ENCODE measurements around the gene TTC3. TPM values are rescaled to one million over a fixed set of nuclear protein-coding genes. Genes with fewer than 3 reads are reported as not detected.

Gene TTC3
- total RNA-seq, 2 donors from 2014 or later = 63.6 to 111 TPM

DNA sequence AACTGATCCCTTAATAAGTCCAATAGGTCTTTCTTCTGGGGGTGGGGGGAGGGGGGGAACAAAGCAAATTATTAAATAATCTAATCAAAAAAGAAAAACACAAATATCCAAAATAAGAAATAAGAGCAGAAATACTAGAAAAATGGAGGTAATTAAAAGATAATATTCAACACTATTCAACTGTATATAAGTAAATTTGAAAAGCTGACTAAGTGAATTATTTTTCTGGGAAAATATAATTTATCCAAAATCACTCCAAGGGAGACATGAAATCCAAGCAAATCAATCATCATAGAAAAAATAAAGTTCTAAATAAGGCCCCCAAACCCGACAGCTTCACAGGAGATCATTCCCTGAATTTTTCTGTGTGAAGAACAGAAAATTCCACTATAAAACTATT is 175.2 kb downstream of the TTC3 start:
- Histone ChIP-seq H3K27ac (no peak overlapping the region), H3K9me3 (no peaks in the 10 kb centered on the region), H3K36me3 (no peaks in the 10 kb centered on the region), H3K4me3 (no peak overlapping the region), H3K27me3 (no peaks in the 10 kb centered on the region), H3K4me1 (peaks cover 0 to 9% of the 10 kb centered on the region in 2 donors)
- no peak for DNase-seq (ENCODE audit: low spot score)
- TF ChIP-seq, protein P1, sequence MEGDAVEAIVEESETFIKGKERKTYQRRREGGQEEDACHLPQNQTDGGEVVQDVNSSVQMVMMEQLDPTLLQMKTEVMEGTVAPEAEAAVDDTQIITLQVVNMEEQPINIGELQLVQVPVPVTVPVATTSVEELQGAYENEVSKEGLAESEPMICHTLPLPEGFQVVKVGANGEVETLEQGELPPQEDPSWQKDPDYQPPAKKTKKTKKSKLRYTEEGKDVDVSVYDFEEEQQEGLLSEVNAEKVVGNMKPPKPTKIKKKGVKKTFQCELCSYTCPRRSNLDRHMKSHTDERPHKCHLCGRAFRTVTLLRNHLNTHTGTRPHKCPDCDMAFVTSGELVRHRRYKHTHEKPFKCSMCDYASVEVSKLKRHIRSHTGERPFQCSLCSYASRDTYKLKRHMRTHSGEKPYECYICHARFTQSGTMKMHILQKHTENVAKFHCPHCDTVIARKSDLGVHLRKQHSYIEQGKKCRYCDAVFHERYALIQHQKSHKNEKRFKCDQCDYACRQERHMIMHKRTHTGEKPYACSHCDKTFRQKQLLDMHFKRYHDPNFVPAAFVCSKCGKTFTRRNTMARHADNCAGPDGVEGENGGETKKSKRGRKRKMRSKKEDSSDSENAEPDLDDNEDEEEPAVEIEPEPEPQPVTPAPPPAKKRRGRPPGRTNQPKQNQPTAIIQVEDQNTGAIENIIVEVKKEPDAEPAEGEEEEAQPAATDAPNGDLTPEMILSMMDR (IDR thresholded peaks at IDR 0.05) = no peak

GRCh38 chr21:37249112-37249904 is 176.3 kb downstream of the TTC3 start:
- Histone ChIP-seq H3K4me3 (no peak overlapping the region), H3K9me3 (no peaks in the 10 kb centered on the region), H3K27ac (no peak overlapping the region), H3K27me3 (no peaks in the 10 kb centered on the region), H3K4me1 (peaks cover 0 to 9% of the 10 kb centered on the region in 2 donors), H3K36me3 (no peaks in the 10 kb centered on the region)
- DNase-seq (ENCODE audit: low spot score) = no peak
- TF ChIP-seq, protein P1 (IDR thresholded peaks at IDR 0.05) = no peak

GRCh38 chr21:37251294-37251634 is 178.2 kb downstream of the TTC3 start:
- no peaks in the 10 kb centered on the region for H3K36me3 ChIP-seq
- TF ChIP-seq, protein P1 (IDR thresholded peaks at IDR 0.05) = no peak
- no peaks in the 10 kb centered on the region for H3K9me3 ChIP-seq
- H3K27ac ChIP-seq = no peak overlapping the region
- DNase-seq (ENCODE audit: low spot score) = no peak
- H3K4me3 ChIP-seq = no peak overlapping the region
- no peaks in the 10 kb centered on the region for H3K27me3 ChIP-seq
- peaks cover 0 to under 1% of the 10 kb centered on the region in 2 donors for H3K4me1 ChIP-seq

Other genes starting within 250 kb of the TTC3 start
- gene HLCS, start 106.6 kb upstream of the TTC3 start, total RNA-seq = 10 to 100 TPM in 1 of 2 donors, 1 to 10 TPM in 1; 6.9 to 10.0 TPM
- not detected for gene RIPPLY3, start 66.6 kb upstream of the TTC3 start, total RNA-seq
- 10 to 100 TPM; 26.1 to 37.3 TPM for gene PIGP, start 183 bp upstream of the TTC3 start, total RNA-seq
- gene VPS26C, start 194.1 kb downstream of the TTC3 start, total RNA-seq = 10 to 100 TPM; 45.2 to 53.8 TPM